Gastrocnemius medialis (tissue), 4 donors: ENCODE results near the gene ACSBG1.

Experiments
- CTCF ChIP-seq, 5 experiments: fragments of 450-650 bp in 3 of 5; fragments of 200-600 bp in 2 of 5; sonication (generic) in 2 of 5; IDR thresholded peaks in 4 of 5; conservative IDR thresholded peaks in 1 of 5; 1 replicate in 4 of 5; 2 replicates in 1 of 5; pipeline ENCODE4 v1.5.1; 2016 to 2019; ENCODE audit warnings: antibody characterized with exemption in 5 of 5, mild to moderate bottlenecking in 3 of 5, moderate library complexity in 3 of 5
- POLR2A ChIP-seq, 2 donors: fragments of 450-650 bp; IDR thresholded peaks; one replicate each; pipeline ENCODE4 v1.6.1; 2017; ENCODE audit warnings: antibody characterized with exemption in 2 of 2, mild to moderate bottlenecking in 2 of 2, moderate library complexity in 2 of 2

- TF ChIP-seq POLR2A (IDR thresholded peaks at IDR 0.05) (no peak), CTCF (IDR thresholded peaks at IDR 0.05 in 4 of 5, conservative IDR thresholded peaks at IDR 0.05 in 1 of 5) (no peak)
Observed at GRCh38 chr15:78178064-78178463, 56.3 kb downstream of the ACSBG1 start.
